Heart right ventricle (tissue), 16 donors: ENCODE measurements around the gene FKBP6. TPM values are rescaled to one million over a fixed set of nuclear protein-coding genes. Genes with fewer than 3 reads are reported as not detected.
"Not testable (repeated sequence)": the region's sequence is repeated elsewhere in the genome, so short reads cannot be mapped to it uniquely, and the experiment has no call there.

Experiments
- ATAC-seq, 8 donors: fragments of 200-7000 bp; cut with Tn5 transposase; one replicate each; pipeline ENCODE4 v1.9.1; 2020; ENCODE audit warnings: mild to moderate bottlenecking in 8 of 8, moderate library complexity in 8 of 8, moderate number of reproducible peaks in 1 of 8
- DNase-seq, 2 donors: peaks; one replicate each; pipeline ENCODE4 v3.0.0-alpha.2; 2020
- H3K27ac ChIP-seq, 10 donors: fragments of 200-600 bp; sonication (generic) in 2 of 10; one replicate each; pipeline versions ENCODE4 v1.5.0 to v1.8.0; 2020 to 2022; ENCODE audit warnings: mild to moderate bottlenecking in 3 of 10
- H3K27me3 ChIP-seq, 7 donors: fragments of 200-600 bp; one replicate each; pipeline ENCODE4 v1.8.0; 2021 to 2022; ENCODE audit warnings: mild to moderate bottlenecking in 2 of 7
- H3K36me3 ChIP-seq, 9 donors: fragments of 200-600 bp; sonication (generic) in 1 of 9; one replicate each; pipeline versions ENCODE4 v1.5.0 to v1.8.0; 2020 to 2022; ENCODE audit warnings: mild to moderate bottlenecking in 2 of 9
- H3K4me1 ChIP-seq, 9 donors: fragments of 200-600 bp; sonication (generic) in 1 of 9; one replicate each; pipeline versions ENCODE4 v1.5.0 to v1.8.0; 2020 to 2022; ENCODE audit warnings: mild to moderate bottlenecking in 4 of 9
- H3K4me3 ChIP-seq, 10 donors: fragments of 200-600 bp; sonication (generic) in 2 of 10; one replicate each; pipeline versions ENCODE4 v1.5.0 to v1.8.0; 2020 to 2022; ENCODE audit warnings: mild to moderate bottlenecking in 7 of 10, moderate library complexity in 2 of 10
- H3K9me3 ChIP-seq, 11 donors: fragments of 200-600 bp in 10 of 11; sonication (generic) in 2 of 11; one replicate each; pipeline versions ENCODE4 v1.5.0 to v1.8.0; 2013 to 2022; ENCODE audit warnings: mild to moderate bottlenecking in 2 of 11, control low read depth in 1 of 11, moderate library complexity in 1 of 11
- CTCF ChIP-seq, 9 donors: fragments of 200-600 bp; sonication (generic) in 2 of 9; IDR thresholded peaks; one replicate each; pipeline versions ENCODE4 v1.5.0 to v1.8.0; 2021 to 2022; ENCODE audit warnings: antibody characterized with exemption in 9 of 9, mild to moderate bottlenecking in 5 of 9, moderate library complexity in 1 of 9
- WGBS, 2 donors: extraction: QIAGEN DNeasy Blood & Tissue Kit; methylation state at CpG; one replicate each; pipeline ENCODE4 v1.1.7; 2013; ENCODE audit warnings: inconsistent platforms in 1 of 2; 5-methylcytosine and 5-hydroxymethylcytosine counted together
- intact Hi-C, 10 donors: fragments of 100-400 bp; cut with DNase I; formaldehyde crosslinking; loops; one replicate each; pipeline versions ENCODE4 v1.11.1 to v1.14.2; 2022
- polyA plus RNA-seq, 2 donors: library from polyadenylated mRNA; stranded (reverse); fragments of 200-250 nt; gene quantifications; one replicate each; pipeline ENCODE4 v1.2.3, GENCODE V29; 2013
- total RNA-seq, 10 donors: library from RNA; stranded (reverse); fragmentation: NEBNext Ultra II Directional in 3 of 10; extraction: Animal tissue kit (Norgen Biotek cat#: 25700) in 3 of 10; gene quantifications; one replicate each; pipeline versions ENCODE4 v1.2.1 to v1.2.4, GENCODE V29; 2021 to 2023
- donor health status: Arrhythmogenic right ventricular cardiomyopathy.
- donor health status: ischemic (EF 13 %, LVEDD 7.1; RV severe dilation, severe dysfunction).
- donor health status: healthy with polysubstance abuse.
- donor health status: DM: no; HTN: yes; CAD: no.
- donor health status: DM: no; HTN: no; CAD: no.
- donor health status: ischemic (EF 25% LVEDD 6.9; RV normal size, moderate dysfunction).
- donor health status: ischemic (EF 25% LVEDD 5.7; RV mildly dilated, moderate dysfunction).
- donor health status: healthy.
- donor health status: DM: yes; HTN: yes; CAD: no.
- donor health status: Ischemic cardiomyopathy.
- donor health status: ischemic (EF 35%, LVEDD 5.7; RV mildly dilated, moderate dysfunction).
- donor health status: nonischemic (EF 11% LVEDD 7.7; RV severe dilation, severe dysfunction).
- donor health status: DM: yes; HTN: yes; CAD: no.
- donor health status: PGD.
- donor health status: ischemic (EF 29% LVEDD 5.4; RV normal size, mild dysfunction).
- donor health status: nonischemic (EF 23%, LVEDD 6.1; RV moderate dilation, normal function).

FKBP6 gene
- total and polyA plus RNA-seq, 12 donors, result not detected

GRCh38 chr7:73394422-73394821 is 66.5 kb downstream of the FKBP6 start:
- H3K4me3 ChIP-seq, result no peak overlapping the region
- no peaks in the 10 kb centered on the region for H3K36me3 ChIP-seq
- no peak for TF ChIP-seq CTCF (IDR thresholded peaks at IDR 0.05)
- intact Hi-C loops, result no loop called here
- peaks cover 0 to 3% (median 0%) of the 10 kb centered on the region in 7 donors for H3K27me3 ChIP-seq
- ATAC-seq, result no peak
- H3K9me3 ChIP-seq, result peaks cover 0 to 8% (median under 1%) of the 10 kb centered on the region in 11 donors
- H3K27ac ChIP-seq, result no peak overlapping the region
- 36 to 52% methylated on average over 3 of the region's 3 CpGs for WGBS, 2 donors
- peaks cover 0 to 9% (median 0%) of the 10 kb centered on the region in 9 donors for H3K4me1 ChIP-seq
- DNase-seq, result no peak

DNA sequence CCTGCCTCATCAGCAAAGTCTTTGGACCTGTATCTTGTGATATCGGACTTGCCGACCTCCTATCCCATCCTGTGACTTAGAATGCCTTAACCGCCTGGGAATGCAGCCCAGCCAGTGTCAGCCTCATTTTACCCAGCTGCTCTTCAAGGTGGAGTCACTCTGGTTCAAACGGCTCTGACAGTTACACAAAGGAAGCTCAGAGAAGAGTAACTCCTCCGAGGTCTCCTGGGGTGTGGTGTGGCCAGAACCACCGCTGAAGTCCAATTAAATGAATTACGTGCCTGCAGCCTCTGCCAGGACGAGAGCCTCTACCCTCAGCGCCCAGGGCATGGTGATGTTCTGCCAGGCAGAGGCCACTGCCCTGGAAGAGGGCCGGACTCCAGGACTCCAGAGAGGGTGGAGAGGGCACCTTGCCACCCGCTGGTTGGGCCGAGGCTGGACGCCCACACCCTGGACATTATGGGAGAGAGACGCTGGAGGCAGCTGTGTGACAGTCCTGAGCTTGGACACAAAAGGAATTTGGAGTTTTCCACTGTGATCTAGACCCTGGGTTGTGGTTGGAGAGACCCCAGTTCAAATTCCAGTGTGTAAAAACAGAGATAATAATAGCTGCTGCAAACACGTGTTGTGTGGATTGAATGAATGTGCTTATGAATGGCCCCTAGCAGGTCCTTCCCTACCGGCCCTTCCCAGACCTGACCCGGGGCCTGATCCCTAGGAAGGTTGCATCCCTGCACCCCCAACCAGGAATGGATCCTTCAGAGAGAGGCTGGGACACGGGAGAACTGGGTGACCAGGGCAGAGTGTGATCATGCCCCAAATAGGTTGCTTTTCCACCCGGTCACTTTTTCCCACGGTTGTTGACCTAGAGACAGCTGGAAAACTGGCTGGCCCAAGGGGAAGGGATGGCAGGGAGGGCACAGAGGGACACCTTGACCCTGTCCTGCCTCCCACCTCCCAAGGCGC is 67.9 kb downstream of the FKBP6 start:
- DNase-seq, result peak in 1 of 2 donors; percentile 18
- no peaks in the 10 kb centered on the region for H3K36me3 ChIP-seq
- no peak for TF ChIP-seq CTCF (IDR thresholded peaks at IDR 0.05)
- peaks cover 0 to 5% (median 0%) of the 10 kb centered on the region in 11 donors for H3K9me3 ChIP-seq
- no peak overlapping the region for H3K4me3 ChIP-seq
- H3K4me1 ChIP-seq, result peaks cover 0 to 9% (median 0%) of the 10 kb centered on the region in 9 donors
- peak in 3 of 8 donors; percentile 12 to 36 (median 30) for ATAC-seq
- intact Hi-C loops, result no loop called here
- H3K27me3 ChIP-seq, result peaks cover 0 to 3% (median 0%) of the 10 kb centered on the region in 7 donors
- peak overlapping the region in 1 of 10 donors; percentile 23 for H3K27ac ChIP-seq
- 72 to 74% methylated on average over 21 of the region's 21 CpGs for WGBS, 2 donors

GRCh38 chr7:73397521-73398281 is 69.7 kb downstream of the FKBP6 start:
- Histone ChIP-seq H3K36me3 (no peaks in the 10 kb centered on the region), H3K27ac (peak overlapping the region in 1 of 10 donors; percentile 6), H3K4me3 (peak overlapping the region in 7 of 10 donors; percentile 3 to 40 (median 24)), H3K27me3 (peaks cover 0 to 3% (median 0%) of the 10 kb centered on the region in 7 donors), H3K9me3 (no peaks in the 10 kb centered on the region), H3K4me1 (peaks cover 0 to 9% (median 0%) of the 10 kb centered on the region in 9 donors)
- WGBS, 2 donors, result 44 to 46% methylated on average over 13 to 14 of the region's 14 CpGs
- no peak for TF ChIP-seq CTCF (IDR thresholded peaks at IDR 0.05)
- intact Hi-C loops, result no loop called here
- DNase-seq (no peak), ATAC-seq (peak in 3 of 8 donors; percentile 26 to 58 (median 27))

GRCh38 chr7:73399185-73400050 is 71.5 kb downstream of the FKBP6 start:
- DNase-seq, result peak; percentile 74 to 89
- H3K9me3 ChIP-seq, intact Hi-C loops, H3K27me3 ChIP-seq, H3K36me3 ChIP-seq, H3K4me1 ChIP-seq: not testable (repeated sequence)
- 55% methylated on average over 19 of the region's 19 CpGs for WGBS, 2 donors
- ATAC-seq, result peak; percentile 65 to 92 (median 82)
- Histone ChIP-seq H3K27ac (peak overlapping the region in 1 of 10 donors; percentile 44), H3K4me3 (peak overlapping the region in 7 of 10 donors; percentile 8 to 44 (median 19))

DNA sequence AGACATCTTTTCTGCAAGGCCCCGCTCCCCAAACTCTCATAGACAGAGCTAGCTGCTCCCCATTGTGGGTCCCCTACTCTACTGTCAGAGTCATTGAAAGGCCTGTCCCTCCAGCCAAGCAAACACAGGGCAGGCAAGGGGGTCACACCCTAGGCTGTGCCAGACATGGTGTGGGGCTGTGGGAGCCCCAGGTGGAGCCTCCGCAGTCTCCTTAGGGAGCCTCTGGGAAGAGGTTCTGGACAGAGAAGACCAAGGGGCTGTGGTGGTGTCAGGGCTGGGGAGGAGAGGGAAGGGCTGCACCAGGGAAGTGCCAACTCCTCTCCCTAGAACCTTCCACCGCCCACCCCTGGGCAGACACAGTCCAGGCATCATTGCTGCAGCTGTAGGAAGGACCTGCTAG is 76.9 kb downstream of the FKBP6 start:
- peak in 1 of 8 donors; percentile 10 for ATAC-seq

More for the DNA sequence above, 76.9 kb downstream of the FKBP6 start:
- DNase-seq, intact Hi-C loops, H3K36me3 ChIP-seq, H3K9me3 ChIP-seq, H3K27ac ChIP-seq, H3K27me3 ChIP-seq, H3K4me1 ChIP-seq, H3K4me3 ChIP-seq: not testable (repeated sequence)
- WGBS, 2 donors, result 98 to 100% methylated on average over 2 to 3 of the region's 3 CpGs
